Activated CD4-positive, alpha-beta T cell treated with anti-CD3 and anti-CD28 coated beads, Interleukin-2, amount 50 U/mL, for 1 hour (primary cell): Measurements from ENCODE around the gene SPRR4.
"Not testable (repeated sequence)": the region's sequence is repeated elsewhere in the genome, so short reads cannot be mapped to it uniquely, and the experiment has no call there.

ENCODE experiments used
- DNase-seq: peaks from one replicate; pipeline ENCODE4 v3.0.0-alpha.2; 2020

SPRR4 gene

GRCh38 chr1:152967201-152967600 is 3.2 kb upstream of the SPRR4 start:
- no peak for DNase-seq

DNA sequence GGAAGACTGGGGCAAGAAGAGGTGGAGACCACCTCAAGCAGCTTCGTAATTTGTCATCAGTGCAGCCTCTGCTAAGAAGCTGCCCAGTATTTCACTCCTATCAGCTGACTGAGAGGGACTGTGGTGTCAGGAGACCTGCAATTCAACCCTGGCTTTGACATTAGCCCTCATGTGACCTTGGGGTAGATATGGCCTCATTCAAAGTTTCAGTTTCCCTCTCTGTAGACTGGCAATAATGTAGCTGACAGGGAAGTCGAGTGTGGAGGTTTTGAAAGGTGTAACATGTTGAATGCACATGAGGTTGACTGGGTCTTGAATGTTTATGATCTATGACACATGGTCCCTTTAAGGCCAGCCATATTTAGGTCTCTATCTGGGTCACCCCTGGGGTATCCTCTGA is 2.2 kb upstream of the SPRR4 start:
- DNase-seq = no peak

DNA sequence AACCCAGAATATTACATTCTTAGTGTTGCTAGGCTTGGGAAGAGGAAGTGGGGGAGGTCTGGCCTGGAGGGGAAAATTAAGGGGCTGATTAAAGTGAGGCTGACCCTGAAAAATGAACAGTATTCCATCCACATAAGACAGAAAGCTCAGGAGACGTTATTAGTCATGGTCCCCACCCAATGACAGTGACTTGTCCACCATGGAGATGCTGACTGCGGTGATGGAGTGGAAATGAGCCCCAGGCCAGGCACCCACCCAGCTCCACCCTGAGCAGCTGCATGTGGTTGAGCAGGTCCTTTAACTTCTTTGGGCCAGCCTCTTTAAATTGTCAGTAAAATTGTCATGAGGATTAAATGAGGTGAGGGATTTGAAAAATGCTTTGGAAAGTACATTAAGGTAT is 1.4 kb upstream of the SPRR4 start:
- no peak for DNase-seq

DNA sequence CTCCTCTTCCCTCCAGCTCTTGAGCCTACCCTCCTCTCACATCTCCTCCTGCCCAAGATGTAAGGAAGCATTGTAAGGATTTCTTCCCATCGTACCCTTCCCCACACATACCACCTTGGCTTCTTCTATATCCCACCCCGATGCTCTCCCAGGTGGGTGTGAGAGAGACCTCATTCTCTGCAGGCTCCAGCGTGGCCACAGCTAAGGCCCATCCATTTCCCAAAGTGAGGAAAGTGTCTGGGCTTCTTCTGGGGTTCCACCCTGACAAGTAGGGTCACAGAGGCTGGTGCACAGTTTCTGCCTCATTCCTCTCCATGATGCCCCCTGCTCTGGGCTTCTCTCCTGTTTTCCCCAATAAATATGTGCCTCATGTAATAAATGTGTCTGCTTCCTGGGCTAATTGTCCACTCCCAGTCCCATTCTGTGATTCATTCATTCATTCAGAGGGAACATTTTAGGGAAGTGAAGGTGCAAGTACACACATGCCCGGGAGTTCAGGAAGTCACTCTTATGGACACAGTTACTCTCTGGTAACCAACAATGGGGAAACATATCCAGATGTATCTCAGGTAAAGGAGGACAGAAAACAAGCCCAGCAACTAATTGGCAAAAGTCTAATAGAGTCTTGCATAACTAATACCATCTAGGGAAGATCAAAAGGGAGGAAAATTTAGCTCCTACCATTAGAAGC is 1.9 kb downstream of the SPRR4 start:
- DNase-seq = no peak

DNA sequence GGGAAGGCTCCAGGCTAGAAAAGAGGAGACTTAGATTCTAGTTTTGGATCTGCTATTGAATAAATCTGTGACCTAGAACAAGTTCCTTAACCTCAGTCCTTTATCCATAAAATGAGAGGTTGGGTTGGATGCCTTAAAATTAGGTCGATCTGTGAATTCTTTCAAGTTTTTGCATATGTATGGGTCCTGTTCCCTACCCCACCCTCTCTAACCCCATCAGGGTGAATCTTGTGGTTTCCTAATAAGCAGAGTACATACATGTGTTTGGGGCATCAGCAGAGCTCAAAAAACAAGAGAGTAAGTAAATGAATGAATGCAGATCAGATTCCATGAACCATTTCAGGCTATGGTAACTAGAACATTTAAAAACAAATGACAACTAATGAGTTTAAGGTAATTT is 6.2 kb downstream of the SPRR4 start:
- DNase-seq = no peak

DNA sequence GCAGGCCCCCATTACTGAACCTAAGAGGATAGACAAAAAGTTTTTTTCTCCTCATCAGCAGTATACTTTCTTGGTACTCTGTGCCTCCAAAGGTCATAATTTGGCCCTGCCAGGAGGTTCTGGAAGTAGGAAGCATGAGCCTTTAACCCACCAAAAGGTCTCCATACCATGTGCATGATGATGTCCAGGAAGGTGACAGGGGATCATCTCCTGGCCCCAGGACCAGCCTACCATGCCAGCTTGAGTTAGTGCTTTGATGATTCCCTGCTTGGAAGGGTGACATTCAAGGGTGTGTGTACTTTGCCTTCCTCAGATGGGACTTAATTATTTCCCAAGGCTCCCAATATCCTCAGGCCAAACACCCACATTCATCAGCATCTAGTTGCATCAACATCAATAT is 7.2 kb downstream of the SPRR4 start:
- DNase-seq = no peak

GRCh38 chr1:152980676-152981075 is 10.2 kb downstream of the SPRR4 start:
- no peak for DNase-seq

DNA sequence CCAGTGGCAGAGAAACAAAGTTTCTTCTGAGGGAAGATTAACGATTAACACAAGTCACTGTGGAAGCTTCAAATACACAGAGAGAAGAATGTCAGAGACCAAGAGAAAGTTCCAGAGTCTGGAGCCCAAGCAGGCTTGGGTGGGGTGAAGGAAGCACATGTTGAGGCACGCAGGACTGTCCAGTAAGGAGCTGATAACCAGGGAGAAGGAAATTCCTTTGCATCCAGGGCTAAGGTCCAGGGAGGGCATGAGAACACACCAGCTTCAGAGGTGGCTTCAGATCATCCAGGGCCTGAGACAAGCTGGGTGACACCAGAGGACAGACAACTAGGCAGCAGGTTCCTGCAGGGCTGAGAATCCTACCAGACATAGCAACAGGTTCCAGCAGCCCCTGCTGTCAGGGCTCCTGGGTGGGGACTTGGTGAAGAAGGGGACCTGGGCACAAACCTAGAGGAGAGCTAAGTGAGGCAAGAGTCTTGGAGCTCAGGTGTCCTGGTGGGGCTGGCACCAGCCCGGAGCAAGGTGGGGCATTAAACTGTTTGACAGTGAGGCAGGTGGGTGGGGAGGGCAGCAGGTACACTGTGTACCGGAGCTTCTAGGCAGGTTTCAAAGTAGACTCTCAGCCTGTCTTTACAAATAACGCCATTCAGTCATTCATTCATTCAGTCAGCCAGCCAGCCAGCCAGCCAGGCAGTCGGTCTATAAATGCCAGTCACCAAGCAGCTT is 10.9 kb downstream of the SPRR4 start:
- no peak for DNase-seq

GRCh38 chr1:152982076-152982475 is 11.6 kb downstream of the SPRR4 start:
- no peak for DNase-seq

DNA sequence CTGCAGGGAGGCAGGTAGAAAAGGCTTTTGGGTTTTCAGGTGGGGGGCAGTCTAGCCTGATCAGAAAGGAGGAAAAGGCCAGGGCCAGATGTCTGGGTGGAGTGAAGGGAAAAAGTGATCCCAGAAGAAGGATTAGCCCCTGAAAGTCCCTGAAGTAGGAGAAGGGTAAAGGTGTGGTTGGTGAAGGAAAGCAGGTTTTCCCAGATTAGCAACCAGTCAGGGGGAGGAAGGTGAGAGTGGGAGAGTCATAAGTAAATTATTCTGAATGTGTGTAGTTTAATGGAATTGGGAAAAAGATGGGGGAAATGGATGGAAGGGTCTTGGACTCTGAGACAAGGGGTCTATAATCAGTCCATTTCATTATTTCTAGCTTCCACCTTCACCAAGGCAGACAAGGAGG is 12.8 kb downstream of the SPRR4 start:
- no peak for DNase-seq

- DNase-seq = no peak
Observed at GRCh38 chr1:152983743-152984142, 13.3 kb downstream of the SPRR4 start, which contains the start of gene SPRR1A. Gene SPRR1A (plus strand): TSS chr1:152984081. CDS start chr1:152985231, 1,150 bp downstream.

DNA sequence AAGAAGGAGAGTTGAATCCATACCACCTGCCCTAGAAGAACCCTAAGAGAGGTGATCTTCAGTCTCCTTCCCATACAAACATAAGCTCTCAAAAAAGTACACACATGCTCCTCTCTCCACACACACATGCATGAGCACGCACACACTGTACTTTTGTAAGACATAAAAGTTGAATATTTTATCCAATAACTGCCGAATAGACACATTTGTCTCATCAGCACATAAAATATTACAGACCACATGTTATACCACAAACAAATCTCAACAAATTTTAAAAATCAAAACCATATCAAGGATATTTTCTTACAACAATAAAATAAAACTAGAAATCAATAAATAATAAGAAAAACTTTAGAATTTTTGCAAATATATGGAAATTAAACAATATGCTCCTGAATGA is 16.1 kb downstream of the SPRR4 start:
- DNase-seq = no peak

DNA sequence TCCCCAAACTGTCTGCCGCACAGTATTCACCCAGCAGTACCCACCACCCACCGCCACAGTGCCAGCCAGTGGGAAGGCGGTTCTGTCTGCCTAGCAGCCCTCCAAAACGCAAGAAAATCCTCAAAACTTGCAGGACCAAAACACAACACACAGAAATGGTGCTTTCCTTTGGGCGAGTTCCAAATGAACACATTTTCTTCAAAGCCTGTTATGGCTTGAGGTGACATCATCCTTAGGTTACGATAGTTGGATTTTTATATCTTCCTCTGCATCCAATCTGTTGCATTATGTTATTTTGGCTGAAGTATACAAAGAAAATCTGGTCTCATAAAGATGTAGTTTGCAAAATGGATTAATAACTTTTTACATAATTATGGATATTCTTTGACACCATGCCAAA is 22.7 kb downstream of the SPRR4 start:
- DNase-seq = no peak

DNA sequence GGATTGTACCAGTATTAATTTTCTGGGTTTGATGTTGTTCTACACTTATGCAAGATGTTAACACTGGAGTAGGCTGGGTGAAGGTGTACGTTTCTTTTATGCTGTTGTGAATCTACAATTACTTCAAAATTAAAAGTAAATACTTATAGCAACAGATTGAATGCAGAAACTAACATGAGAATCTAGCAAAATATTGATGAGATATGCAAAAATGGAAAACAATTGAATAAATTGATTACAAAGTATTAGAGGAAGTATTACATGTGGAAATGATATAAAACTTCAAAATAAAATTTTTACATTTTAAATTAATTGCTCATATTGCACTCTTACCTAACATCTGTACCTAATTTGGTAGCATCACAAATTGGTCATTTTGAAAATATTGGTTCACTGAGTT is 25.4 kb downstream of the SPRR4 start:
- DNase-seq = no peak

DNA sequence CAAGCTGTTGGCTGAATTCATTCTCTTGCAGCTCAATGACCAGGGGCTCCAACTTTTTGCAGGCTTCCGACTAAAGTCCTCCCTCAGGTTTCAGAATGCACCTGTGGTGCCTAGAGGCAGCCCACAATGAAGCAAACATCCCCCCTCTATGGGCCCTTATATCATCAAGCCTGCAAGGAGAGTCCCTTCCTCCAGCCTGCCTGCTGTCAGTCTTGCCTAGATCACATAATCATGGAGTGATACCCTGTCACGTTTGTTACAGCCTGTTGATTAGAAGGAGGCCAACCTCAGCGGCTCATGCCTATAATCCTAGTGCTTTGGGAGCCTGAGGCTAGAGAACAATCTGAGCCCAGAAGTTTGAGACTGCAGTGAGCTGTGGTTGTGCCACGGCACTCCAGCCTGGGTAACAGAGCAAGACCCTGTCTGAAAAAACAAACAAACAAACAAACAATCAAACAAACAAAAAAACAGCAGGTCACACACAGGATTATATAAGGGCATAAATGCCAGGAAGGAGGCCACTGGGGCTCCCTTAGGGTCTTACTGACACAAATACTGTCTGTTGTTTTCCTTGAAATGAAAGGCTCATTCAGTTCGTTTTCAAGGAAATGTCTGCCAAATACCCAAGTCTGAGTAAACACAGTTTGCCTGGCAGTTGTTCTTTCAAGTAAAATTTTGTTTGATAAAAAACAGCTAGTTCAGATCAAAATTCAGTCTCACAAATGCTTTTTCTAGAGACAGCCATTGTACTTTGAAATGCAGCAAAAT is 26.4 kb downstream of the SPRR4 start:
- DNase-seq = no peak

DNA sequence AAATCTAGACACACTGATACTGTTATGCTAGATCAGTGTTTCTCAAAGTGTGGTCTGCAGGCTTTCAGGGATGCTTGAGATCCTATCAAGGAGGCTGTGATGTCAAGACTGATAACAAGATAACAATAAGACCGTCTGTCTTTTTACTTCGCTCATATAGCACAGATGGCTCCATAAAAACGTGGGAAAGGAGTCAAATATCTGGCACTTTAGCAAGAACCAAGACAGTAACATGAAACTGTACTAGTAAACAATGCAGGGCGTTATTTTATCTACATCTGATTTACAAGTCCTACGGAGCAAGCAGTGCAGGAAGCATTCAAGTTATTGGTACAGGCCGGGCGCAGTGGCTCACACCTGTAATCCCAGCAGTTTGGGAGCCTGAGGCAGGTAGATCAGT is 27.5 kb downstream of the SPRR4 start:
- no peak for DNase-seq

- no peak for DNase-seq
Observed at GRCh38 chr1:152998476-152998875, 28.0 kb downstream of the SPRR4 start.

DNA sequence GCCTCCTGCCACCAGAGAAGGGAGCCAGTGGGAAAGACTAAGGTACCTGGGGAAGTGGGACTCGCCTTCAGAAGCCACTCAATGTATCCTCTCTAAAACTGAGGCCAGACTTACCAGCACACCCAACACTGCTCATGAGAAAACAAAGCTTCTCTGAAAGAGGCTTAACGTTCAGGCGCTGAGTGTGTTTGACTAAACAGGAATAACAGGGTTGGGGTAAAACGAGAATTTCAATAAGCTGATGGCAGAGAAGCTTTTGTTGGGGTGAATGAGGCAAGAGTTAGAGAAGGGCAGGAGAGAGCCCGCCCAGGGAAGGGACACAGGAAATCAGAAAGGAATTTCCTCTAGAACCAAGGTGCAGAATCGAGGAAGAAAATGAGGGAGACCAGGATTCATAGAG is 29.4 kb downstream of the SPRR4 start:
- no peak for DNase-seq

- no peak for DNase-seq
Observed at GRCh38 chr1:153000294-153000693, 29.8 kb downstream of the SPRR4 start.

DNA sequence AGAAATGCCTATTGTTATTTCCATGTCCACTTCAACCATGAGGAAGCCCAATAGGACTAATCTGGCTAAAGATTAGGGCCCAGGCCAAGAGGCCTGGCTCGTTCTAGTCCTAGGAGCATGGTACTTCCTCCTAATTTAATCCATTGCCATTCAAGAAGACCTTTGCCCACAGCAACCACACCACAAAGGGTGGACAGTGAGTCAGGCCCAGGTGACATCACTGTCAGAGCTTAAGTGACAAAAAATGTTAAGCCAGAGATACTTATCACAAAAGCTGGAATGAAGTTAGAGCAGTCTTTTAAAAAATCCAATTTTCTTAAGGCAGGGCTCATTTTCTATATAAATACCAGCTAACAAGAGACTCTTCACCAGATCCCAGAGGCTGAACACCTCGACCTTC is 30.9 kb downstream of the SPRR4 start, which contains the start of gene SPRR3:
TSS of gene SPRR3 (plus strand) at position 368 of the 400 bp plus-strand sequence. CDS start 1,272 bp downstream, outside the sequence.
- no peak for DNase-seq

DNA sequence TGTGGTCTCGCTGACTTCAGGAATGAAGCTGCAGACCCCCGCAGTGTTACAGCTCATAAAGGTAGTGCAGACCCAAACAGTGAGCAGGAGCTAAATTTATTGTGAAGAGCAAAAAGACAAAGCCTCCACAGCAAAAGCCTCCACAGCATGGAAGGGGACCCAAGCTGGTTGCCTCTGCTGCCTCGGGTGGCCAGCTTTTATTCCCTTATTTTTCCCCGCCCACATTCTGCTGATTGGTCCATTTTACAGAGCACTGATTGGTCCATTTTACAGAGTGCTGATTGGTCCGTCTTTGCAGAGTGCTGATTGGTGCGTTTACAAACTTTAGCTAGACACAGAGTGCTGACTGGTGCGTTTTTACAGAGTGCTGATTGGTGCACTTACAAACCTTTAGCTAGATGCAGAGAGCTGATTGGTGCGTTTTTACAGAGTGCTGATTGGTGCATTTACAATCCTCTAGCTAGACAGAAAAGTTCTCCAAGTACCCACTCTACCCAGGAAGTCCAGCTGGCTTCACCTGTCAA is 40.8 kb downstream of the SPRR4 start:
- DNase-seq = not testable (repeated sequence)

DNA sequence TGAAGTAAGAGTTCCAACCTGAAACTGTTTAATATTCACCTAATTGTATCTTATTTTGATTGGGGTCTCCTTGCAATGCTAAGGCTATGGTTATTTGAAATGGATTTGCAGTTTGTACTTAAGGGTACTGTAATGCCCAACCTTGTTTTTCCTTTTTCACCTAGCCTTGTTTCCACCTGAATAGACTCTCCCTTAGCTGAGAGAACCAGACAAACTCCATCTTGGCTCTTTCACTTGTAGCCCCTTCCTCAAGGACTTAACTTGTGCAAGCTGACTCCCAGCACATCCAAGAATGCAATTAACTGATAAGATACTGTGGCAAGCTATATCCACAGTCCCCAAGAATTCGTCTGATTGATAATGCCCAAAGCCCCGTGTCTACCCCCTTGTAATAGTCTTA is 51.4 kb downstream of the SPRR4 start:
- DNase-seq = not testable (repeated sequence)
